D721Med (cell line): ENCODE results near the gene ANKRD33B.
"Not testable (repeated sequence)": the region's sequence is repeated elsewhere in the genome, so short reads cannot be mapped to it uniquely, and the experiment has no call there.

ENCODE experiments used
- DNase-seq: peaks from one replicate; pipeline ENCODE4 v3.0.0; 2011; ENCODE audit warnings: low spot score; ENCODE audit not compliant: insufficient read length
- FAIRE-seq: peaks from 2 replicates; lab custom pipeline; 2011; peaks lifted over from hg19 to GRCh38; lab: Jason Lieb, UNC
- CTCF ChIP-seq: IDR thresholded peaks from 2 replicates; pipeline ENCODE4 v1.5.1; 2012; ENCODE audit warnings: mild to moderate bottlenecking, control low read depth; ENCODE audit not compliant: insufficient read depth; ENCODE audit errors: missing control alignments

ANKRD33B gene

GRCh38 chr5:10542055-10542550 lies 21.8 kb upstream of the ANKRD33B start:
- DNase-seq: peak; percentile 3
- FAIRE-seq: no peak
- no peak for TF ChIP-seq CTCF

- no peak for FAIRE-seq
These were observed 20.3 kb upstream of the ANKRD33B start for GRCh38 chr5:10543585-10544040.

DNA sequence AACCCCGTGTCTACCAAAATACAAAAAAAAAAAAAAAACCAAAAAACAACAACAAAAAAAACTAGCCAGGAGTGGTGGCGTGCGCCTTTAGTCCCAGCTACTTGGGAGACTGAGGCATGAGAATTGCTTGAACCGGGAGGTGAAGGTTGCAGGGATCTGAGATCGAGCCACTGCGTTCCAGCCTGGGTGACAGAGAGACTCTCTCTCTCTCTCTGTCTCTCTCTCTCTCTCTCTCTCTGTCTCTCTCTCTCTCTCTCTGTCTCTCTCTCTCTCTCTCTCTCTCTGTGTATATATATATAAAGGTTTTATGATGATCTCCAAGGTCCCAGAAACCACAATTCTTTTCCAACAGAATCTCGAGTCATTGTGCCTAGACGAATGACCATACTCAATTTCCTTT lies 18.8 kb upstream of the ANKRD33B start:
- TF ChIP-seq CTCF: no peak
- no peak for DNase-seq
- FAIRE-seq: no peak

More at GRCh38 chr5:10543585-10544040, 20.3 kb upstream of the ANKRD33B start:
- no peak for TF ChIP-seq CTCF
- DNase-seq: no peak

DNA sequence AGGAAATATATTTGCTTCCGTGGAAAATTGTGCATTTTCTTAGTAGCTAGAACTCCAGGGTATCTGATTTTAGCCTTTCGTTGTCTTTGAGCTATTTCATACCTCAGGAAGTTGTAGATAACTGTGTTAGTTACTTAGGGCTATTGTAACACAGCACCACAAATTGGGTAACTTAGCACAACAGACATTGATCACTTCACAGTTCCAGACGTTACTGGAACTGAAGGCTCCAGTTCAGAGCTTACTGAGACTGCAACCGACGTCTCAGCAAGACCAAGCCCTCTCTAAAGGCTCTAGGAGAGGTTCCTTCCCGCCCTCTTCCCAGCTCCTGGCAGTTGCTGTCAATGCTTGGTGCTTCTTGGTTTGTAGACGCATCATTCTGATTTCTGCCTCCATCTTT lies 17.7 kb upstream of the ANKRD33B start:
- DNase-seq (no peak), FAIRE-seq (no peak)
- no peak for TF ChIP-seq CTCF

GRCh38 chr5:10548418-10549122 lies 15.3 kb upstream of the ANKRD33B start:
- no peak for TF ChIP-seq CTCF
- FAIRE-seq: no peak
- DNase-seq: no peak

DNA sequence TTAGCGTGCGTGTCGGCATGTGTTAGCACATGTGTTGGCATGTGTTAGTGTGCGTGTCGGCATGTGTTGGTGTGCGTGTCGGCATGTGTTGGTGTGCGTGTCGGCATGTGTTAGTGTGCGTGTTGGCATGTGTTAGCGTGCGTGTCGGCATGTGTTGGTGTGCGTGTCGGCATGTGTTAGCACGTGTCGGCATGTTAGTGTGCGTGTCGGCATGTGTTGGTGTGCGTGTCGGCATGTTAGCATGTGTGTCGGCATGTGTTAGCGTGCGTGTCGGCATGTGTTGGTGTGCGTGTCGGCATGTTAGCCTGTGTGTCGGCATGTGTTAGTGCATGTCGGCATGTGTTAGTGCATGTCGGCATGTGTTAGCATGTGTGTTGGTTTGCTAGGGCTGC lies 14.8 kb upstream of the ANKRD33B start:
- FAIRE-seq, DNase-seq: not testable (repeated sequence)

GRCh38 chr5:10550222-10550995 lies 13.5 kb upstream of the ANKRD33B start:
- no peak for FAIRE-seq

More at GRCh38 chr5:10550222-10550995, 13.5 kb upstream of the ANKRD33B start:
- no peak for DNase-seq
- no peak for TF ChIP-seq CTCF
